DOHH2 (cell line): ENCODE results near the gene GOLT1B.

Experiments
- H3F3A ChIP-seq: fragments of 200-600 bp; sonication (generic), shearing (Covaris generic); 2 replicates; pipeline ENCODE4 v1.6.0; 2016; ENCODE audit warnings: antibody characterized with exemption, mild to moderate bottlenecking; ENCODE audit not compliant: control insufficient read depth, insufficient read depth
- H3K27ac ChIP-seq: fragments of 200-600 bp; sonication (generic); 2 replicates; pipeline ENCODE4 v1.5.1; 2014; ENCODE audit warnings: low read depth, mild to moderate bottlenecking, low read length, moderate library complexity
- H3K27me3 ChIP-seq: fragments of 200-600 bp; sonication (generic); 2 replicates; pipeline ENCODE4 v1.6.1; 2014; ENCODE audit warnings: mild to moderate bottlenecking, low read length, mixed read lengths; ENCODE audit not compliant: control insufficient read depth
- H3K36me3 ChIP-seq: fragments of 200-600 bp; sonication (generic); 2 replicates; pipeline ENCODE4 v1.6.1; 2014; ENCODE audit warnings: mild to moderate bottlenecking, low read length, moderate library complexity, mixed read lengths; ENCODE audit not compliant: control insufficient read depth
- H3K4me1 ChIP-seq: fragments of 200-600 bp; sonication (generic); 2 replicates; pipeline ENCODE4 v1.6.1; 2014; ENCODE audit warnings: mild to moderate bottlenecking, low read length, mixed read lengths; ENCODE audit not compliant: control insufficient read depth
- H3K4me2 ChIP-seq: fragments of 200-600 bp; sonication (generic); 2 replicates; pipeline ENCODE4 v1.6.0; 2014; ENCODE audit warnings: mild to moderate bottlenecking, low read length, moderate library complexity
- H3K4me3 ChIP-seq: fragments of 200-600 bp; sonication (generic); 2 replicates; pipeline ENCODE4 v1.5.1; 2014; ENCODE audit warnings: mild to moderate bottlenecking, low read length, mixed read lengths
- H3K79me2 ChIP-seq: fragments of 200-600 bp; sonication (generic); 2 replicates; pipeline ENCODE4 v1.6.1; 2014; ENCODE audit warnings: mild to moderate bottlenecking, low read length, mixed read lengths; ENCODE audit not compliant: control insufficient read depth
- H3K9me2 ChIP-seq: fragments of 200-600 bp; sonication (generic); replicated peaks from 2 replicates; pipeline ENCODE4 v1.6.1; 2014; ENCODE audit warnings: mild to moderate bottlenecking, low read length, mixed read lengths; ENCODE audit not compliant: control insufficient read depth
- H3K9me3 ChIP-seq: fragments of 200-600 bp; sonication (generic); 2 replicates; pipeline ENCODE4 v1.6.1; 2014; ENCODE audit warnings: antibody characterized with exemption, low read length, mixed read lengths; ENCODE audit not compliant: control insufficient read depth, insufficient read depth
- H4K20me1 ChIP-seq: fragments of 200-600 bp; sonication (generic); 2 replicates; pipeline ENCODE4 v1.6.0; 2014; ENCODE audit warnings: low read depth, mild to moderate bottlenecking, antibody characterized with exemption, low read length, moderate library complexity; ENCODE audit not compliant: control insufficient read depth, insufficient read depth
- CTCF ChIP-seq: fragments of 200-600 bp; sonication (generic); IDR thresholded peaks from one replicate; pipeline ENCODE4 v1.5.1; 2014; ENCODE audit warnings: antibody characterized with exemption, mild to moderate bottlenecking, low read depth, low read length; ENCODE audit not compliant: poor library complexity, severe bottlenecking
- EZH2phosphoT487 ChIP-seq: fragments of 200-600 bp; sonication (generic); IDR thresholded peaks from 2 replicates; pipeline ENCODE4 v1.6.1; 2017; ENCODE audit warnings: borderline replicate concordance, mild to moderate bottlenecking, antibody characterized with exemption, low read length, moderate library complexity, mixed read lengths

Gene GOLT1B

DNA sequence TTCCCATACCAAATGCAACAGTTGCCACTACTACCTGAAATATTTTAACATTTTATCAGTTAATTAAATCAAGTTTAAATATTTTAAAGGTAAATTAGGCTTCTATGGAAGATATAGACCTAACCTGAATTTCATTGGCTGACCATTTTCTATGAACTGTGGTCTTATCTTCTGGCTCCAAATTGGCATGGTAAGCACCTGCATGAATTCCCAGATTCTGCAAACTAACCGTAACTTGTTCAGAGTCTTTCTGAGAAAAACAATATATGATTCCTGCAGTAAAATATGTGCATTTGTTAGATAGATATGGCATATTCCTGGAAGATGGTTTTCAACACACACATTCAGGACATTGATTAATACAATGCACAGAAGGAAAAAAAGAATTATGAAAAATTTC is 26.0 kb upstream of the GOLT1B start:
- TF ChIP-seq EZH2phosphoT487, result no peak
- no peak for TF ChIP-seq CTCF
- Histone ChIP-seq H3K27me3 (no peaks in the 10 kb centered on the region), H3K27ac (no peak overlapping the region), H3K9me2 (no peaks in the 10 kb centered on the region), H3K36me3 (peaks cover 85% of the 10 kb centered on the region), H3K79me2 (no peaks in the 10 kb centered on the region), H3F3A (0 out of 2 replicates have a peak, but pooled peaks cover 3% of the 10 kb centered on the region), H3K4me1 (no peaks in the 10 kb centered on the region), H3K9me3 (no peaks in the 10 kb centered on the region), H3K4me2 (no peak overlapping the region), H3K4me3 (no peak overlapping the region), H4K20me1 (no peaks in the 10 kb centered on the region)

- Histone ChIP-seq H3K4me2 (no peak overlapping the region), H3K36me3 (peaks cover 85% of the 10 kb centered on the region), H3K27me3 (no peaks in the 10 kb centered on the region), H4K20me1 (no peaks in the 10 kb centered on the region), H3K4me1 (no peaks in the 10 kb centered on the region), H3K9me2 (no peaks in the 10 kb centered on the region), H3K79me2 (no peaks in the 10 kb centered on the region), H3F3A (0 out of 2 replicates have a peak, but pooled peaks cover 3% of the 10 kb centered on the region), H3K9me3 (no peaks in the 10 kb centered on the region), H3K4me3 (no peak overlapping the region), H3K27ac (no peak overlapping the region)
- TF ChIP-seq CTCF, result no peak
- TF ChIP-seq EZH2phosphoT487, result no peak
Observed at GRCh38 chr12:21476949-21477348, 24.6 kb upstream of the GOLT1B start.

- H3K79me2 ChIP-seq, result no peaks in the 10 kb centered on the region
- H4K20me1 ChIP-seq, result no peaks in the 10 kb centered on the region
- H3F3A ChIP-seq, result 0 out of 2 replicates have a peak, but pooled peaks cover 3% of the 10 kb centered on the region
- H3K9me3 ChIP-seq, result no peaks in the 10 kb centered on the region
- H3K4me1 ChIP-seq, result no peaks in the 10 kb centered on the region
- H3K4me2 ChIP-seq, result no peak overlapping the region
- H3K36me3 ChIP-seq, result peaks cover 82% of the 10 kb centered on the region
- TF ChIP-seq CTCF (no peak), EZH2phosphoT487 (no peak)
- H3K27me3 ChIP-seq, result no peaks in the 10 kb centered on the region
- H3K27ac ChIP-seq, result no peak overlapping the region
- no peaks in the 10 kb centered on the region for H3K9me2 ChIP-seq
- no peak overlapping the region for H3K4me3 ChIP-seq
Observed at GRCh38 chr12:21478756-21479455, 22.7 kb upstream of the GOLT1B start.
